Fibroblast of peridontal ligament (primary cell): Measurements from ENCODE around the gene ERVH48-1.
"Not testable (repeated sequence)": the region's sequence is repeated elsewhere in the genome, so short reads cannot be mapped to it uniquely, and the experiment has no call there.

Experiments
- DNase-seq: peaks from one replicate; pipeline ENCODE4 v3.0.0-alpha.2; 2010; ENCODE audit errors: extremely low read depth

ERVH48-1 gene

DNA sequence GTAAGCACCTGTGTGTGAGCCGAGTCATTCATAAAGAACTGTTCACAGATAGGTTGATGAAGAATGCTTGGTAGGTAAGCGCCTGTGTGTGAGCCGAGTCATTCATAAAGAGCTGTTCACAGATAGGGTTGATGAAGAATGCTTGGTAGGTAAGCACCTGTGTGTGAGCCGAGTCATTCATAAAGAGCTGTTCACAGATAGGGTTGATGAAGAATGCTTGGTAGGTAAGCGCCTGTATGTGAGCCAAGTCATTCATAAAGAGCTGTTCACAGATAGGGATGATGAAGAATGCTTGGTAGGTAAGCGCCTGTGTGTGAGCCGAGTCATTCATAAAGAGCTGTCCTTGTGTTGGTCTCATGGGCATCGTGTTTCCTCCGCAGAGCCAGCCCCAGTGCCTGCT, 16.9 kb downstream of the ERVH48-1 start:
- not testable (repeated sequence) for DNase-seq

DNA sequence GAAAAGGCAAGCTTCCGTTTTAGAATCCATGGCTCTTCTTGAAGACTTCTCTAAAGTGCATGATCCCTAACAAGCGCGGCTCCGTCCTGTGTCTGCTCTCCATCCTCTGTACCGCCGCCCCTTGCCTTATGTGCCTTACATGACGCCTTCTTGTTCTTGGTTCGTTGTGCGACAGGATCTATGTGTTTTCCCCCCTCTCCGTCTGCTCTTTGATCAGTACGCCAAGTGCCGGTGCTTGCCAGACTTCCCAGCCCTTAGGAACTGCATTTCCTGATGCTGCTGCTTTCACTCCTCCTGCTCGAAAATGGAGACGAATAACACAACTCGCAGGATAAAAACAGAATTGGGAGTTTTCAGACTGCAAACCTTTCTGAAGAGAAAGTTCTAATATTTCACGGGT, 19.2 kb downstream of the ERVH48-1 start:
- no peak for DNase-seq

DNA sequence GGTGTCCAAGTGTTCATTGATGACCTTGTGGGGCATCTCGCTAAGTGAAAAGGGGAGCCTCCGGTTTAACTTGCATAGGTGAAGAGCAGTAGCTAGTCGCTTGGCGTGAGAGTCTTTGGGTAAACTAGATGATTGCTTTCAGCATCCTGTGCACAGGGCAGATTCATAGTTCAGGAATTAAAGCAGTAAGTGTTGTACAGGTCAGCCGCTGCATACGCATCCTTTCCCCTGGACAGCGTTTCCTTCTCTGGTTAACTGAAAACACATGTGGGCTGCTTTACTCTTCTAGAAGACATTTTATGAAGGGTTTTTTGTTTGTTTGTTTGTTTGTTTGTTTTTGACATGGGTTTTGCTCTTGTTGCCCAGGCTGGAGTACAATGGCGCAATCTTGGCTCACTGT, 20.2 kb downstream of the ERVH48-1 start:
- DNase-seq: no peak

DNA sequence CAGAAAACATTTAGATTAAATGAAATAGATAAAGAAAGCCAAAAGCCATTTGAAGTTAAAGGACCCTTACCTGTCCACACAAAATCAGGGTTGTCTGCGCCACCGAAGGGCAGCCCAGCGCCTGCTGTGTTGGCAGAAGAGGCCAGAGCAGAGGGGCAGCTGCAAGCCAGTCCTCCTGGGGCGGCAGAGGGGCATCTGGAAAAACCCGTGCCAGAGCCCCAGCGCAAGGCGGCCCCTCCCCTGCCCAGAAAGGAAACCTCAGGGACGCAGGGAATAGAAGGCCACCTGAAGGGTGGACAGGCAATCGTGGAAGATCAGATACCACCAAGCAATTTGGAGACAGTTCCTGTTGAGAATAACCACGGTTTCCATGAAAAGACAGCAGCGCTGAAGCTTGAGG, 21.6 kb downstream of the ERVH48-1 start:
- no peak for DNase-seq

DNA sequence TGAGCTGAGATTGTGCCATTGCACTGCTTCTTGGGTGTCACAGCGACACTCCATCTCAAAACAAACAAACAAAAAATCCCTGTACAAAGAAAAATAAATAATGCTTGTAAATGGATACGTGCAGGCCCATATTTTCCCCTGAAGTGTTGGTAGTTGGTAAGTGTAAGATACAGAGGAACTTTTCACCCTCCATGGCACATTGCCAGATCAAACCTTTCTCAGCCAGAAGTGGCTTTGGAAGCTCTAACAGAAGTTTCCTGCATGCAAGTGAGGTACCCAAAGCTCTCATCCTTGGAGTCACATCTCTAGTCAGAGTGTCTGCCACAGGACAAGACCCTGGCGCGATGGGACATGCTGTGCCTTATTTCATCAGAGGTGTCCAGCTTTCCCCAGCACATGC, 25.0 kb downstream of the ERVH48-1 start:
- no peak for DNase-seq

DNA sequence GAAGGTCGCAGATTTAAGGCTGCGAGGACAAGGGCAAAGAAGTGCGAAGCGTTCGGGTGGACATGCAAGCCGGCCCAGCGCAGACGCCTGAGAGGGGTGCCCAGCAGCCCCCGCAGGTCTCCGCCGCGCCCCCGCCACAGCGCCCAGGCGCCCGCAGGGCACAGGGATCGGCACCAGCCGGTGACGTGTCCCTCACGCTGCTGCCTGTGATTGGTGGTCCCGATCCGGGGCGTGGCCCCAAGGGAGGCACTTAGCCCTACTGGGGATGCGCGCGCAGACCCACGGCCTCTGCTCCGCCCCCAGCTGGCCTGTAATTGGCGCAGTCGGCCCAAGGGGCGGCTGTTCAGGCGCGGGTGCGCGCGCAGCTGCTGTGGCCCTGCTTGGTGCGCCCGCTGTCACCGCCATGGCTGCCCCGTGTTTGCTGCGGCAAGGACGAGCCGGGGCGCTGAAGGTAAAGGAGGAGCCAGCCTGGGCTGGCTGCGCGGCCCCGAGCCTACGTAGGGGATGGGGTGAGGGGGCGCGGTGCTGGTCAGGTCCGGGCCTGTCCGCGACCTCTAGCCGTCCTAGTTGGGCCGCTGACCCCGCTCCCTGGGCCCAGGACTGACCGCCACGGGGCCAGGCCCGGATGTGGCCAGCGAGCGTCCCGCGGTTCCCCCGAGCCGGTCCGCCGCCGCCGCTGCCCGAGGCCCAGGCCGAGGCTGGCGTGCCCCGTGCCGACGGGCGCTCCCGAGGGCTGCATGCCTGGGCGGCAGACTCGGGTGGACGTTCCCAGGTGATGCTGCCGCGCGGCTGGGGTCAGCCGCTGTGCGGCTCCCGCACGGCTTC, 32.3 kb downstream of the ERVH48-1 start, which contains the start of gene NDUFV3:
Gene NDUFV3, plus strand, starts transcription at position 379 of the 825 bp plus-strand sequence. Its CDS starts 25 bp downstream, at position 404.
- DNase-seq: peak; percentile 96

DNA sequence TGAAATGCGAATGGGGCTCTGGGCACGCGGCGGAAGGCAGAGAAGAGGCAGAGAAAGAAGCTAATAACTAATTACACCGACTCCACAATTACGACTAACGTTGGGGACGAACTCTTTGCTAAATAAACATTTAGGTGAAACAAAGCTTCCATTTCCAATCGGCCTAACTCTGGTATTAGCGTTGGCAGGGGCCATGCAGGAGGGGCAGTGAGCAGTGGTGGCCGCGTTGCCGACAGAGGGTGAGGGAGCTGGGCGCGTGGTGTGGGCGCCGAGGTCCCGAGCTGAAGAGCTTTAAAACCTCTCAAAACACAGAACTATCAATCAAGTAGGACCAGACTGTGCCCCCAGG, 32.9 kb downstream of the ERVH48-1 start:
- DNase-seq: no peak

DNA sequence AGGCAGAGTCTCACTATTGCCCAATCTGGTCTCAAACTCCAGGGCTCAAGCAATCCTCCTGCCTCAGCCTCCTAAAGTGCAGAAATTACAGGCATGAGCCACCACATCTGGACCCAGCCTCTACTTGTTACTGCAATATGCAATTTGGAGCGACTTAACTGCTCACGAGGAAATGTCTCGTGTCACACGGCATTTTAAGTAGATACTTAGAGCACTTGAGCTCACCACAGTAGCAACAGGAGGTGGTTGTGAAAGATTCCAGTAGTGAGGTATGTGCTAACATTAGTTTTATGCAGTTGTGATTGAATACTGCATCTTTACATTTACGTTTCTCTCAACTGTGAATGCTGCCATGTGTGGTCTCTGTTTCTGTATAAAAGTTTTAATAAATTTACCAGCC, 38.1 kb downstream of the ERVH48-1 start:
- DNase-seq: no peak

DNA sequence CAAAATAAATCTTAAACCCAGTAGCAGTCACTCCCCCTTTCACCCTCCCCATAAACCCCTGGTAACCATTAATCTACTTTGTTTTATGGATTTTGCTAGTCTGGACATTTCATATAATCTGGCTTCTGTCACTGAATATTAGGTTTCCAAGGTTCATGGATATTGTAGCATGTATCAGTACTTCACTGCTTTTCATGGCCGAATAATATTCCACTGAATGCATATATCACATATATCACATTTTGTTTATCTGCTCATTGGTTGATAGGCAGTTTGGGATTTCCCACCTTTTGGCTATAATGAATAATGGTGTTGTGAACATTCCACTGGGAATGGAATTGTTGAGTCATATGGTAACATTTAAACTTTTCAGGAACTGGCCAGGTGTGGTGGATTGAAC, 41.5 kb downstream of the ERVH48-1 start:
- no peak for DNase-seq

DNA sequence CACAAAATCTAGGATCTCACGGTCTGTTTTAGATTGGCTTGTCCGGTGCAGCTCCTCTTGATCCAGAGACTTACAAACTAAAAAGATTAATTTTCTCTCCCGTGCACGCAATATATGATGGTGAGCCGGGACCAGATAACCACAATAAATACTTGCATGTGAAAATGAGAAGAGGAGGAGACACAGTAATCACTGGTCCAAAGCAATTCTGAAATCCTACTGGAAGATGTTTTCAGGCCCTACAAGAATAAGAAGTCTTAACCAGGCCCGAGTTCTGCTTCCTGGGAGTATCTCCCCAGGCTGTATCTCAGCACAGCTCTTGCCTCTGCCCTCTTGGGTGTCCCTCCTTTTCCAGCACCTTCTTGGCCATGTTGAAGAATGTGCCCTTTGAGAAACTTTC, 45.1 kb downstream of the ERVH48-1 start:
- DNase-seq: no peak

DNA sequence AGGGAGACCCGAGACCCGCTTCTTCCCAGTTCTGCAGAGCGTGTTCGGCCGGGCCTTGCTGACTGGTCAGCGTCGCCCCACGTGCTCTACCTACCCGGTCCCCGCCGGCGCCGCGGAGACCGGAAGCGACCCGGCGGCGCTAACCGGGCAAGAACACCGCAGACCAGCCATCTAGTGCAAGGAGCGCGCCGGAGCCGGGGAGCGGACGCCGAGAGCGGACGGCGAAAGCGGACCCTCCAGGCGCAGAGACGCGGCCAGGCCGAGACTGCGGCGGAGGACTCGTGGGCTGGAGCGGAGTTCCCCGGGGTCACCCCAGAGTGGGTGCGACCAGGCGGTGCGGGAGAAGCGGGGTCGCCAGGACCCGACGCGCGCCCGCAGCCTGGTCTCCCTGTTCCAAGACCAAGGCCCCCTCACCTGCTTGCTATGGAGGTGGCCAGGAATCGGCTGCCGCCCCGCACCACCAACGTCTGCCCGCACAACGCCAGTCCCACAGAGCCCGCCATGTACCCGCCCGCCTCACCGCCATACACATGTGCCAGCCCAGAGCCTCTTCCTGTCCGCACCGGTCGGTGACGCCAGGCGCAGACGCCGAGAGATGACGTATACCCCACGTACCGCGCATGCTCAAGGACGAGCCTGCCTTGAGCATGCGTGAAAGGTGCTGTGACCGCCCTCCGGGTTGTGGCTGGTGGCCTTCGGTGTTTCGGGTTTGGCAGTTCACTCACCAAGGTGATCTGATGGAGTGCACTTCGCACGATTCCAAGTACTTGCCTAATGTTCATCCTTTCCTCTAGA, 46.2 kb downstream of the ERVH48-1 start, which contains the start of gene WDR4:
Gene WDR4, minus strand, starts transcription at position 547 of the 795 bp plus-strand sequence. Its CDS starts 44 bp downstream, at position 503.
- DNase-seq: peak; percentile 96

DNA sequence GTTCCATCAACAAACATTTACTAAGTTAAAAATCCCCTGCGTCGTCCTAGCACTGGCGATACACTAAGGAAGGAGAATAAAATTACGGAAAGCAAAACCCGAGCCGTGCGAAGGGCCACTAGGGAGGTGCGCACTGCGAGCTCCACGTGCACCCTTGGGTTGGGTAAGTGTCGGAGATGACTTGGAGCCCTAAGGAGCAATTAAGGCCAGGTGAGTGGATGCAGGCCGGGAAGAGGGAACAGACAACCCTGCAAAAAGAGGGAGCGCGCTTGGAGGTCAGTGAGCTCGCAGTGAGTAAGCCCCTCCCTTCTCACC, 46.8 kb downstream of the ERVH48-1 start:
- DNase-seq: no peak

DNA sequence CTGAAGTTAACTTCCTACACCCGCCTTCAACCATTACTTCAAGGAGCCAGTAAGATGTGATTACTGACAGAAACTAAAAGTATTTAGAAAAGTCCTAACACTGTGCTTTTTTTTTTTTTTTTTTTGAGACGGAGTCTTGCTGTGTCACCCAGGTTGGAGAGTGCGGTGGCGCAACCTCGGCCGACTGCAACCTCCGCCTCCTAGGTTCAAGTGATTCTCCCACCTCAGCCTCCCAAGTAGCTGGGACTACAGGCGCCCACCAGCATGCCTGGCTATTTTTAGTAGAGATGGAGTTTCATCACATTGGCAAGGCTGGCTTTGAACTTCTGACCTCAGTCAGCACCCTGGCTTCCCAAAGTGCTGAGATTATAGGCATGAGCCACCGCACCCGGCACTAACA, 49.6 kb downstream of the ERVH48-1 start:
- not testable (repeated sequence) for DNase-seq

DNA sequence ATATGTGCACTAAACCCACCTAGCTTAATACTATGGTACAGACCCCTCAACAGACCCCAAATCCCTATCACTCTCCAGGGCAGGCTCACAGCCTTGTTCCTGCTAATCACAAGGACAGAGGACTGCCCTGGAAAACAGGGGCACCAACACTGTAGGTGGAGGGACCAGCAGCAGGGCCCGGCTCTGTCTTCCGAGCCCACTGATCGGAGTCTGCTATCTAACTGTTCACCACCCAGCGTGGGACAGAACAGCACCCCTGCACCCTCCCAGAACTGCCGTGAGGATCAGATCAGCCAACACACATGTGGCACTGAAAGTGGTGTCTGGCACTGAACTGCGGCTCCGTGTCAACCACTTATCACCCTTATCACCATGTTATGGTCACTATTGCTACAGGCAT, 52.3 kb downstream of the ERVH48-1 start:
- no peak for DNase-seq

DNA sequence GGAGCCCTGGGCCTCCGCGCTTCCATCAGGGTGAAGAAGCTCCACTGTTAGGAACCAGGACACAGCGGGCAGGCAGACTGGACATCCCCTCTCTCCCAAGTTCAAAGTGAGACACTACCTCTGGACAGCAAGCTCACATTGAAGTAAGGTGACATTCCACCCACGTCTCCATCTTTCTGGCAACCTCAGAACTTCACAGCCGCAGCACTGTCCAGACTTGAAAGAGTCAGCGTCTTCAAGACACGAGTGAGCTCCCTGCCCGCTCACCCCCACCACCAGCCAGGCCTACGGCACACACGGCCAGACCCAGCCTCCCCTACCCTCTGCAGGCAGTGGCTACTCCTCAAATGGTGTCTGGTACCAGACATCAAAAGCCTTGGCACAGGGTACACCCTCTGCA, 57.2 kb downstream of the ERVH48-1 start:
- no peak for DNase-seq
